IMR-90 (cell line): ENCODE measurements around the gene NOX4. TPM values are rescaled to one million over a fixed set of nuclear protein-coding genes. Genes with fewer than 3 reads are reported as not detected.

Experiments
- ATAC-seq: fragments of 200-7000 bp; cut with Tn5 transposase; 2 replicates; pipeline ENCODE4 v1.9.1; 2020; ENCODE audit warnings: low read depth, mild to moderate bottlenecking, moderate library complexity
- BruUV-seq: library from RNA; stranded (reverse); fragments of 400-500 nt; replicated peaks from 2 replicates; lab custom pipeline; 2021; lab: Mats Ljungman, UMichigan
- CTCF ChIA-PET: fragments of 300-600 bp; formaldehyde crosslinking; extraction: SDS; loops from one replicate; lab custom pipeline; 2021; ENCODE audit warnings: antibody characterized with exemption; lab: Yijun Ruan, JAX
- POLR2A ChIA-PET: fragments of 300-600 bp; sonication (Branson Sonifier 250); formaldehyde crosslinking; loops from one replicate; lab custom pipeline; 2022; ENCODE audit warnings: antibody characterized with exemption; ENCODE audit not compliant: unreplicated experiment; lab: Charles Lee
- DNase-seq: peaks from one replicate; pipeline ENCODE4 v3.0.0; 2013
- H2AFZ ChIP-seq: replicated peaks from 2 replicates; pipeline ENCODE3; 2013; ENCODE audit warnings: low read length, mild to moderate bottlenecking; ENCODE audit not compliant: poor library complexity
- H2AK5ac ChIP-seq: 2 replicates; pipeline ENCODE4 v1.6.1; 2013; ENCODE audit warnings: low read depth, low read length, inconsistent platforms
- H2AK9ac ChIP-seq: replicated peaks from 2 replicates; pipeline ENCODE3; 2013; ENCODE audit warnings: mild to moderate bottlenecking, low read depth, low read length, moderate library complexity; ENCODE audit not compliant: poor library complexity
- H2BK120ac ChIP-seq: 2 replicates; pipeline ENCODE4 v1.6.1; 2013; ENCODE audit warnings: low read depth, low read length, inconsistent platforms
- H2BK15ac ChIP-seq: 3 replicates; pipeline ENCODE4 v1.6.1; 2013; ENCODE audit warnings: low read depth, low read length, inconsistent platforms
- H2BK20ac ChIP-seq: 2 replicates; pipeline ENCODE4 v1.6.1; 2013; ENCODE audit warnings: low read depth, mild to moderate bottlenecking, inconsistent platforms, low read length, moderate library complexity
- H2BK5ac ChIP-seq: 2 replicates; pipeline ENCODE4 v1.6.1; 2013; ENCODE audit warnings: mild to moderate bottlenecking, low read depth, low read length, inconsistent platforms; ENCODE audit not compliant: poor library complexity, severe bottlenecking
- H3K14ac ChIP-seq: replicated peaks from 2 replicates; pipeline ENCODE4 v1.6.1; 2013; ENCODE audit warnings: low read depth, low read length, inconsistent platforms
- H3K18ac ChIP-seq: 2 replicates; pipeline ENCODE4 v1.6.1; 2013; ENCODE audit warnings: low read depth, low read length, control low read depth
- H3K23ac ChIP-seq: 2 replicates; pipeline ENCODE4 v1.6.1; 2013; ENCODE audit warnings: low read depth, low read length, inconsistent platforms
- H3K27ac ChIP-seq: 2 replicates; pipeline ENCODE4 v1.5.1; 2013; ENCODE audit warnings: mild to moderate bottlenecking, control low read depth, low read length; ENCODE audit not compliant: insufficient read depth
- H3K27me3 ChIP-seq: 2 replicates; pipeline ENCODE4 v1.6.1; 2013; ENCODE audit warnings: low read length; ENCODE audit not compliant: control insufficient read depth, insufficient read depth
- H3K36me3 ChIP-seq: 2 replicates; pipeline ENCODE4 v1.6.1; 2013; ENCODE audit warnings: low read length, mixed read lengths; ENCODE audit not compliant: control insufficient read depth, insufficient read depth
- H3K4ac ChIP-seq: 2 replicates; pipeline ENCODE4 v1.6.1; 2013; ENCODE audit warnings: low read depth, low read length, inconsistent platforms
- H3K4me1 ChIP-seq: 2 replicates; pipeline ENCODE4 v1.6.1; 2013; ENCODE audit warnings: low read length, mixed read lengths; ENCODE audit not compliant: control insufficient read depth, insufficient read depth
- H3K4me2 ChIP-seq: 2 replicates; pipeline ENCODE4 v1.6.1; 2013; ENCODE audit warnings: low read depth, mild to moderate bottlenecking, control low read depth, low read length, moderate library complexity
- H3K4me3 ChIP-seq: 2 replicates; pipeline ENCODE4 v1.5.1; 2013; ENCODE audit warnings: low read depth, mild to moderate bottlenecking, control low read depth, low read length, moderate library complexity; ENCODE audit not compliant: insufficient read depth
- H3K56ac ChIP-seq: 2 replicates; pipeline ENCODE4 v1.6.1; 2013; ENCODE audit warnings: low read length, inconsistent platforms; ENCODE audit not compliant: insufficient read depth; ENCODE audit errors: extremely low read depth
- H3K79me1 ChIP-seq, 2 experiments: 2 replicates each; pipeline ENCODE4 v1.6.1; 2013; ENCODE audit warnings: low read length in 2 of 2, inconsistent platforms in 1 of 2, low read depth in 1 of 2
- H3K9ac ChIP-seq: 2 replicates; pipeline ENCODE4 v1.6.1; 2013; ENCODE audit warnings: low read depth, low read length, control low read depth
- H3K9me1 ChIP-seq: 2 replicates; pipeline ENCODE4 v1.6.1; 2013; ENCODE audit warnings: low read length, inconsistent platforms; ENCODE audit not compliant: insufficient read depth
- H3K9me3 ChIP-seq: 2 replicates; pipeline ENCODE4 v1.6.1; 2013; ENCODE audit warnings: low read length; ENCODE audit not compliant: control insufficient read depth, insufficient read depth
- H4K20me1 ChIP-seq: 2 replicates; pipeline ENCODE4 v1.6.1; 2013; ENCODE audit warnings: low read length, inconsistent platforms; ENCODE audit not compliant: insufficient read depth
- H4K5ac ChIP-seq: 2 replicates; pipeline ENCODE4 v1.6.1; 2013; ENCODE audit warnings: mild to moderate bottlenecking, low read depth, low read length, control low read depth
- H4K8ac ChIP-seq, 2 experiments: 2 replicates each; pipeline ENCODE4 v1.6.1; 2013; ENCODE audit warnings: low read depth in 2 of 2, low read length in 2 of 2, control low read depth in 1 of 2, inconsistent platforms in 1 of 2
- H4K91ac ChIP-seq: 2 replicates; pipeline ENCODE4 v1.6.1; 2013; ENCODE audit warnings: low read depth, low read length, inconsistent platforms; ENCODE audit not compliant: insufficient read depth
- BHLHE40 ChIP-seq: fragments of 150-350 bp; IDR thresholded peaks from 2 replicates; pipeline ENCODE4 v1.6.1; 2016; ENCODE audit warnings: mild to moderate bottlenecking, low read depth, low read length
- CEBPB ChIP-seq: IDR thresholded peaks from 2 replicates; pipeline ENCODE4 v1.6.1; 2012; ENCODE audit warnings: low read depth, low read length, improper control_type of control experiment
- CHD1 ChIP-seq: IDR thresholded peaks from 2 replicates; pipeline ENCODE4 v1.6.1; 2012; ENCODE audit warnings: low read depth, low read length, improper control_type of control experiment
- FOS ChIP-seq: fragments of 150-350 bp; IDR thresholded peaks from 2 replicates; pipeline ENCODE4 v1.6.1; 2016; ENCODE audit warnings: low read depth, low read length
- MAFK ChIP-seq: IDR thresholded peaks from 2 replicates; pipeline ENCODE4 v1.6.1; 2012; ENCODE audit warnings: low read depth, low read length, improper control_type of control experiment
- MXI1 ChIP-seq: IDR thresholded peaks from 2 replicates; pipeline ENCODE4 v1.6.1; 2012; ENCODE audit warnings: low read depth, mild to moderate bottlenecking, low read length, moderate library complexity, borderline replicate concordance
- RAD21 ChIP-seq: IDR thresholded peaks from 2 replicates; pipeline ENCODE4 v1.6.1; 2012; ENCODE audit warnings: low read length, improper control_type of control experiment
- RCOR1 ChIP-seq: IDR thresholded peaks from 2 replicates; pipeline ENCODE4 v1.6.1; 2012; ENCODE audit warnings: mild to moderate bottlenecking, low read length, improper control_type of control experiment; ENCODE audit not compliant: insufficient replicate concordance
- RFX5 ChIP-seq: IDR thresholded peaks from 2 replicates; pipeline ENCODE4 v1.8.0; 2012; ENCODE audit warnings: low read depth, mild to moderate bottlenecking, low read length, moderate library complexity
- SMC3 ChIP-seq: fragments of 150-350 bp; IDR thresholded peaks from 2 replicates; pipeline ENCODE4 v1.6.1; 2016; ENCODE audit warnings: low read depth, mild to moderate bottlenecking, antibody characterized with exemption, low read length, moderate library complexity
- WGBS, 2 experiments: methylation state at CpG; one replicate each; pipeline versions ENCODE4 v1.1.5 to v1.1.7; 2013; ENCODE audit warnings: missing lambda C conversion rate in 2 of 2; ENCODE audit not compliant: insufficient read length in 1 of 2; ENCODE audit errors: extremely low coverage in 2 of 2; 5-methylcytosine and 5-hydroxymethylcytosine counted together
- dilution Hi-C: fragments of 300-500 bp; cut with HindIII; formaldehyde crosslinking; loops from one replicate; pipeline ENCODE4 v1.14.3; 2018; ENCODE audit warnings: low sequenced_read_pairs; ENCODE audit not compliant: unreplicated experiment
- in situ Hi-C: fragments of 300-500 bp; cut with MboI; formaldehyde crosslinking; loops from 3 replicates; pipeline ENCODE4 v1.14.3; 2019; ENCODE audit warnings: low sequenced_read_pairs, inconsistent platforms, mixed read lengths
- intact Hi-C: fragments of 100-400 bp; cut with micrococcal nuclease; formaldehyde crosslinking; loops from 2 replicates; pipeline ENCODE4 v1.10.0; 2022
- polyA plus RNA-seq, 3 experiments: library from polyadenylated mRNA; depleted of rRNA; stranded (reverse); fragments of >200 nt; gene quantifications; 2 replicates each; pipeline ENCODE4 v1.2.3, GENCODE V29; 2012; ENCODE audit warnings: low replicate concordance in 1 of 3
- total RNA-seq: library from RNA; depleted of rRNA; stranded (reverse); fragments of >200 nt; gene quantifications from 2 replicates; pipeline ENCODE4 v1.2.3, GENCODE V29; 2012
- TF ChIP-seq, protein P1 (sequence below): fragments of 150-350 bp; IDR thresholded peaks from 2 replicates; pipeline ENCODE4 v1.6.1; 2017; ENCODE audit warnings: mild to moderate bottlenecking, antibody characterized with exemption, low read length, low read depth
- TF ChIP-seq, protein P2 (sequence below): fragments of 150-350 bp; IDR thresholded peaks from 2 replicates; pipeline ENCODE4 v1.6.1; 2016; ENCODE audit warnings: low read depth, mild to moderate bottlenecking, low read length, moderate library complexity, borderline replicate concordance
- TF ChIP-seq, protein P3 (sequence below): conservative IDR thresholded peaks from 2 replicates; pipeline ENCODE4 v1.5.1; 2012; ENCODE audit warnings: mild to moderate bottlenecking, low read depth, low read length, improper control_type of control experiment

The NOX4 gene
- total and polyA plus RNA-seq, 2 of the 4 experiments (the other 2 are of a cell fraction): 4.7 to 11.7 TPM

DNA sequence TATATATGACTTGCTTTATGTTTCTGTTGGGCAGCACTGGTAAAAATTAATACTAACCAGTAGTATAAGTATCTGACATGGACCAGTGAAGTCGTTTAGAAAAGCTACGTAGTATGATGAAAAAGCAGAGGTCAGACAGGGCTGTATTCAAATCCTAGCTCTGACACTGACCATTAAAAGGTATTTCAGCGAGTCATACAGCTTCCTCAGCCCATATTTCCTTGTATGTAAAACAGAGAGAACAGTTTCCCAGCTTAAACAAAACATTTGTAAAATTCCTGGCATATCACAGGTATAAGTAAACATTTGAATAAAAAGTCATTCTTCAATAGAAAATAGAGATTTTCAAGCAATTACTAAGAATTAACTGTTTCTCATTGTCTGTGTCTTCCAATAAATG, 4.2 kb downstream of the NOX4 start:
- Histone ChIP-seq H2AK5ac (no peak overlapping the region; the same call in 1 of the 2 replicates), H3K4me3 (no peak overlapping the region), H4K91ac (no peak overlapping the region), H3K9me1 (peaks cover 2% of the 10 kb centered on the region; the same call in 1 of the 2 replicates), H4K5ac (no peak overlapping the region), H2BK20ac (peak overlapping the region; percentile 70; the same call in 1 of the 2 replicates), H3K56ac (0 out of 2 replicates have a peak overlapping the region, but pooled peaks have one; percentile 27), H4K8ac (peak overlapping the region in 1 of 2 experiments; percentile 79; a peak in 1 of 4 replicates), H3K36me3 (no peaks in the 10 kb centered on the region), H3K14ac (no peak overlapping the region), H3K27ac (no peak overlapping the region), H3K79me1 (peaks cover 9 to 25% of the 10 kb centered on the region in 2 experiments), H3K27me3 (no peaks in the 10 kb centered on the region), H3K4me1 (peaks cover 11% of the 10 kb centered on the region), H3K18ac (no peak overlapping the region; the same call in 1 of the 2 replicates), H3K23ac (0 out of 2 replicates have a peak overlapping the region, but pooled peaks have one; percentile 89), H2BK120ac (peak overlapping the region; percentile 94), H3K4me2 (peak overlapping the region; percentile 57; the same call in 1 of the 2 replicates), H2AFZ (no peak overlapping the region), H3K9me3 (no peaks in the 10 kb centered on the region), H2BK15ac (no peak overlapping the region; the same call in 2 of the 3 replicates), H4K20me1 (no peaks in the 10 kb centered on the region), H3K9ac (no peak overlapping the region), H2AK9ac (no peak overlapping the region), H3K4ac (peak overlapping the region; percentile 36; the same call in 1 of the 2 replicates), H2BK5ac (peak overlapping the region; percentile 93)
- no CpG with 5 or more reads among the region's 3 CpGs for WGBS, 2 experiments
- ATAC-seq: peak; percentile 25; the same call in 1 of the 2 replicates
- dilution Hi-C loops: no loop called here
- ChIA-PET CTCF (interaction anchor here (0.6 kb wide), 1 partner anchor 30 kb away, joined by 3 read pairs; no protein-coding TSS in a partner anchor), POLR2A (no interaction called here)
- in situ Hi-C loops: no loop called here
- TF ChIP-seq SMC3 (no peak), CEBPB (no peak), FOS (no peak), MXI1 (no peak), RCOR1 (no peak), MAFK (no peak), CHD1 (no peak), RFX5 (no peak), BHLHE40 (no peak), RAD21 (no peak)
- TF ChIP-seq, protein P1, sequence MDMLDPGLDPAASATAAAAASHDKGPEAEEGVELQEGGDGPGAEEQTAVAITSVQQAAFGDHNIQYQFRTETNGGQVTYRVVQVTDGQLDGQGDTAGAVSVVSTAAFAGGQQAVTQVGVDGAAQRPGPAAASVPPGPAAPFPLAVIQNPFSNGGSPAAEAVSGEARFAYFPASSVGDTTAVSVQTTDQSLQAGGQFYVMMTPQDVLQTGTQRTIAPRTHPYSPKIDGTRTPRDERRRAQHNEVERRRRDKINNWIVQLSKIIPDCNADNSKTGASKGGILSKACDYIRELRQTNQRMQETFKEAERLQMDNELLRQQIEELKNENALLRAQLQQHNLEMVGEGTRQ: no peak
- TF ChIP-seq, protein P2, sequence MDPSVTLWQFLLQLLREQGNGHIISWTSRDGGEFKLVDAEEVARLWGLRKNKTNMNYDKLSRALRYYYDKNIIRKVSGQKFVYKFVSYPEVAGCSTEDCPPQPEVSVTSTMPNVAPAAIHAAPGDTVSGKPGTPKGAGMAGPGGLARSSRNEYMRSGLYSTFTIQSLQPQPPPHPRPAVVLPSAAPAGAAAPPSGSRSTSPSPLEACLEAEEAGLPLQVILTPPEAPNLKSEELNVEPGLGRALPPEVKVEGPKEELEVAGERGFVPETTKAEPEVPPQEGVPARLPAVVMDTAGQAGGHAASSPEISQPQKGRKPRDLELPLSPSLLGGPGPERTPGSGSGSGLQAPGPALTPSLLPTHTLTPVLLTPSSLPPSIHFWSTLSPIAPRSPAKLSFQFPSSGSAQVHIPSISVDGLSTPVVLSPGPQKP: no peak
- TF ChIP-seq, protein P3, sequence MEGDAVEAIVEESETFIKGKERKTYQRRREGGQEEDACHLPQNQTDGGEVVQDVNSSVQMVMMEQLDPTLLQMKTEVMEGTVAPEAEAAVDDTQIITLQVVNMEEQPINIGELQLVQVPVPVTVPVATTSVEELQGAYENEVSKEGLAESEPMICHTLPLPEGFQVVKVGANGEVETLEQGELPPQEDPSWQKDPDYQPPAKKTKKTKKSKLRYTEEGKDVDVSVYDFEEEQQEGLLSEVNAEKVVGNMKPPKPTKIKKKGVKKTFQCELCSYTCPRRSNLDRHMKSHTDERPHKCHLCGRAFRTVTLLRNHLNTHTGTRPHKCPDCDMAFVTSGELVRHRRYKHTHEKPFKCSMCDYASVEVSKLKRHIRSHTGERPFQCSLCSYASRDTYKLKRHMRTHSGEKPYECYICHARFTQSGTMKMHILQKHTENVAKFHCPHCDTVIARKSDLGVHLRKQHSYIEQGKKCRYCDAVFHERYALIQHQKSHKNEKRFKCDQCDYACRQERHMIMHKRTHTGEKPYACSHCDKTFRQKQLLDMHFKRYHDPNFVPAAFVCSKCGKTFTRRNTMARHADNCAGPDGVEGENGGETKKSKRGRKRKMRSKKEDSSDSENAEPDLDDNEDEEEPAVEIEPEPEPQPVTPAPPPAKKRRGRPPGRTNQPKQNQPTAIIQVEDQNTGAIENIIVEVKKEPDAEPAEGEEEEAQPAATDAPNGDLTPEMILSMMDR: no peak
- peak; percentile 75 for DNase-seq
- no TSS peak for BruUV-seq
- intact Hi-C loops: no loop called here
